Measurements from ENCODE around the gene TPI1. TPM values are rescaled to one million over a fixed set of nuclear protein-coding genes. Genes with fewer than 3 reads are reported as not detected.

TPI1 gene
- total and polyA plus RNA-seq, 2 of the 8 experiments (the other 6 are each of a cell fraction or from before 2014, with no cell fraction given) = 910 to 3,018 TPM

DNA sequence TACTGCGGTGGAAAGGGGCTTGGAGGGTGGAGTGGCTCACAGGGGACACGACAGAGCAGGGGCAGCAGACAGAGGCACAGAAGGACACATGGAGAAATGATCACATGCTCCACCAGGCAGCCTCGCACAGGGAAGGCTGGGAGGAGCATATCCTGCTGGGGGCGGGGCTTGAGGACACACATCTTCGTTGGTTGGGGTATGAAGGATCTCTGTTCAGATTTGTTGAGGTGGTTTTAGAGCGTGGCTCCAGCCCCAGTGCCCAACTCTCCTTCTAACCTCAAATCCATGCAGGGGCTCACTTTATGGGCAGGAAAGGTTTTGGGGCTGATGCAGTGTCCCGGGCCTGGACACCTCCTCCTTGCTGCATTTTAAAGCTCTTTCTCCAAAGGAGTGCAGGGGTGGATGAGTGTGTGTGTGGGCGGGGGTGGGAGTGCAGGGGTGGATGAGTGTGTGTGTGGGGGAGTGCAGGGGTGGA, 39.9 kb upstream of the TPI1 start (continued):
- peak; percentile 66; the same call in 1 of the 2 replicates for TF ChIP-seq TAF1 (IDR thresholded peaks at IDR 0.05; ENCODE audit: low read depth, low read length)
- TF ChIP-seq, protein P1, sequence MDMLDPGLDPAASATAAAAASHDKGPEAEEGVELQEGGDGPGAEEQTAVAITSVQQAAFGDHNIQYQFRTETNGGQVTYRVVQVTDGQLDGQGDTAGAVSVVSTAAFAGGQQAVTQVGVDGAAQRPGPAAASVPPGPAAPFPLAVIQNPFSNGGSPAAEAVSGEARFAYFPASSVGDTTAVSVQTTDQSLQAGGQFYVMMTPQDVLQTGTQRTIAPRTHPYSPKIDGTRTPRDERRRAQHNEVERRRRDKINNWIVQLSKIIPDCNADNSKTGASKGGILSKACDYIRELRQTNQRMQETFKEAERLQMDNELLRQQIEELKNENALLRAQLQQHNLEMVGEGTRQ (IDR thresholded peaks at IDR 0.05; ENCODE audit: low read length) = peak; percentile 74
- 0 out of 2 replicates have a peak, but pooled peaks have one; percentile 47 for TF ChIP-seq POLR2AphosphoS5 (IDR thresholded peaks at IDR 0.05; ENCODE audit: low read depth, low read length)
- no peak for TF ChIP-seq CBX8 (IDR thresholded peaks at IDR 0.05; ENCODE audit: borderline replicate concordance, low read depth, low read length)
- no peak for TF ChIP-seq RBBP5 (IDR thresholded peaks at IDR 0.05; ENCODE audit: borderline replicate concordance, low read depth, low read length)
- TF ChIP-seq TAF7 (optimal IDR thresholded peaks at IDR 0.05; ENCODE audit: borderline replicate concordance, low read depth, low read length) = no peak
- TF ChIP-seq POU5F1 (IDR thresholded peaks at IDR 0.05; ENCODE audit: low read depth, low read length) = no peak
- TF ChIP-seq ZNF274 (IDR thresholded peaks at IDR 0.05; ENCODE audit: borderline replicate concordance, extremely low read depth, low read length) = no peak
- TF ChIP-seq SIN3A (conservative IDR thresholded peaks at IDR 0.05 in 1 of 2, IDR thresholded peaks at IDR 0.05 in 1 of 2; ENCODE audit: low read depth in 1 of 2, low read length in 2 of 2) = 0 out of 4 replicates have a peak, but pooled peaks of 1 of the 2 experiments have one; percentile 13
- no peak for TF ChIP-seq KDM5A (IDR thresholded peaks at IDR 0.05; ENCODE audit: low read length)
- TF ChIP-seq SIX5 (IDR thresholded peaks at IDR 0.05; ENCODE audit: low read depth, low read length) = no peak
- no peak for TF ChIP-seq ASH2L (IDR thresholded peaks at IDR 0.05; ENCODE audit: low read length)
- no peak for TF ChIP-seq RAD21 (IDR thresholded peaks at IDR 0.05 in 1 of 2, conservative IDR thresholded peaks at IDR 0.05 in 1 of 2; ENCODE audit: low read depth in 2 of 2, low read length in 2 of 2)
- no peak for TF ChIP-seq NRF1 (IDR thresholded peaks at IDR 0.05; ENCODE audit: low read depth, low read length)
- TF ChIP-seq HDAC6 (IDR thresholded peaks at IDR 0.05; ENCODE audit: low read depth, low read length) = no peak
- TF ChIP-seq SAP30 (IDR thresholded peaks at IDR 0.05; ENCODE audit: insufficient read depth, insufficient replicate concordance, low read length) = no peak
- TF ChIP-seq TBP (IDR thresholded peaks at IDR 0.05; ENCODE audit: low read depth, low read length) = 0 out of 2 replicates have a peak, but pooled peaks have one; percentile 34
- no peak for TF ChIP-seq JUND (IDR thresholded peaks at IDR 0.05; ENCODE audit: low read length)
- no peak for TF ChIP-seq YY1 (IDR thresholded peaks at IDR 0.05; ENCODE audit: low read depth, low read length)
- TF ChIP-seq E2F6 (IDR thresholded peaks at IDR 0.05) = no peak
- TF ChIP-seq NANOG (IDR thresholded peaks at IDR 0.05; ENCODE audit: insufficient read depth, low read depth, low read length, poor library complexity, severe bottlenecking) = no peak
- no peak for TF ChIP-seq HDAC2 (IDR thresholded peaks at IDR 0.05; ENCODE audit: borderline replicate concordance in 1 of 2, low read depth in 2 of 2, low read length in 2 of 2)
- TF ChIP-seq RXRA (IDR thresholded peaks at IDR 0.05; ENCODE audit: insufficient read depth, low read depth, low read length) = no peak

Measured in H1 (cell line).